ENCODE results near the gene KCNF1. TPM values are rescaled to one million over a fixed set of nuclear protein-coding genes. Genes with fewer than 3 reads are reported as not detected.
A peak's percentile ranks its signal among the peaks of the same experiment; 100 is the strongest.

Gene KCNF1
- total RNA-seq, 2 donors from 2014 or later: not detected

- Mint-ChIP-seq H3K27ac (no peak overlapping the region), H3K36me3 (peaks cover 9% of the 10 kb centered on the region), H3K27me3 (peaks cover 17 to 19% of the 10 kb centered on the region in 2 donors), H3K4me3 (no peak overlapping the region), H3K4me1 (ENCODE audit: low read depth in 2 of 2) (no peaks in the 10 kb centered on the region), H3K9me3 (peaks cover 10% of the 10 kb centered on the region)
- DNase-seq (ENCODE audit: low spot score): no peak
- no peak for ATAC-seq
Measured at GRCh38 chr2:10939058-10939457, 27.3 kb downstream of the KCNF1 start.

GRCh38 chr2:10940596-10940995, 28.9 kb downstream of the KCNF1 start:
- ATAC-seq (no peak), DNase-seq (ENCODE audit: low spot score) (no peak)
- Mint-ChIP-seq H3K27ac (no peak overlapping the region), H3K9me3 (peaks cover 10% of the 10 kb centered on the region), H3K4me1 (ENCODE audit: low read depth in 2 of 2) (no peaks in the 10 kb centered on the region), H3K27me3 (peaks cover 18 to 20% of the 10 kb centered on the region in 2 donors), H3K4me3 (no peak overlapping the region), H3K36me3 (peaks cover 9% of the 10 kb centered on the region)

- peaks cover 13 to 20% of the 10 kb centered on the region in 2 donors for H3K27me3 Mint-ChIP-seq
- H3K4me1 Mint-ChIP-seq (ENCODE audit: low read depth in 2 of 2): no peaks in the 10 kb centered on the region
- DNase-seq (ENCODE audit: low spot score): no peak
- H3K27ac Mint-ChIP-seq: no peak overlapping the region
- peaks cover 10% of the 10 kb centered on the region for H3K9me3 Mint-ChIP-seq
- peaks cover 9% of the 10 kb centered on the region for H3K36me3 Mint-ChIP-seq
- no peak for ATAC-seq
- no peak overlapping the region for H3K4me3 Mint-ChIP-seq
Measured at GRCh38 chr2:10941383-10941782, 29.6 kb downstream of the KCNF1 start.

- Mint-ChIP-seq H3K4me3 (no peak overlapping the region), H3K27me3 (peaks cover 11 to 28% of the 10 kb centered on the region in 2 donors), H3K9me3 (no peaks in the 10 kb centered on the region), H3K36me3 (no peaks in the 10 kb centered on the region), H3K4me1 (ENCODE audit: low read depth in 2 of 2) (no peaks in the 10 kb centered on the region), H3K27ac (no peak overlapping the region)
- ATAC-seq (peak in 1 of 2 donors; percentile 11), DNase-seq (ENCODE audit: low spot score) (no peak)
Measured at GRCh38 chr2:10944799-10945198, 33.1 kb downstream of the KCNF1 start.

- no peaks in the 10 kb centered on the region for H3K4me1 Mint-ChIP-seq (ENCODE audit: low read depth in 2 of 2)
- no peak for ATAC-seq
- DNase-seq (ENCODE audit: low spot score): no peak
- no peaks in the 10 kb centered on the region for H3K36me3 Mint-ChIP-seq
- no peak overlapping the region for H3K4me3 Mint-ChIP-seq
- no peak overlapping the region for H3K27ac Mint-ChIP-seq
- H3K9me3 Mint-ChIP-seq: no peaks in the 10 kb centered on the region
- peaks cover 15 to 31% of the 10 kb centered on the region in 2 donors for H3K27me3 Mint-ChIP-seq
Measured at GRCh38 chr2:10946394-10946793, 34.7 kb downstream of the KCNF1 start.

- no peaks in the 10 kb centered on the region for H3K4me1 Mint-ChIP-seq (ENCODE audit: low read depth in 2 of 2)
- no peak overlapping the region for H3K4me3 Mint-ChIP-seq
- DNase-seq (ENCODE audit: low spot score) (no peak), ATAC-seq (no peak)
- no peaks in the 10 kb centered on the region for H3K9me3 Mint-ChIP-seq
- H3K36me3 Mint-ChIP-seq: no peaks in the 10 kb centered on the region
- H3K27me3 Mint-ChIP-seq: peaks cover 15 to 29% of the 10 kb centered on the region in 2 donors
- no peak overlapping the region for H3K27ac Mint-ChIP-seq
Measured at GRCh38 chr2:10947005-10947440, 35.3 kb downstream of the KCNF1 start.

- no peaks in the 10 kb centered on the region for H3K9me3 Mint-ChIP-seq
- H3K36me3 Mint-ChIP-seq: no peaks in the 10 kb centered on the region
- H3K27me3 Mint-ChIP-seq: peaks cover 15 to 29% of the 10 kb centered on the region in 2 donors
- DNase-seq (ENCODE audit: low spot score) (no peak), ATAC-seq (no peak)
- no peak overlapping the region for H3K4me3 Mint-ChIP-seq
- H3K27ac Mint-ChIP-seq: no peak overlapping the region
- H3K4me1 Mint-ChIP-seq (ENCODE audit: low read depth in 2 of 2): peaks cover 2 to 3% of the 10 kb centered on the region in 2 donors
Measured at GRCh38 chr2:10947446-10948187, 35.9 kb downstream of the KCNF1 start.

GRCh38 chr2:10948188-10948564, 36.4 kb downstream of the KCNF1 start:
- ATAC-seq (no peak), DNase-seq (ENCODE audit: low spot score) (no peak)
- Mint-ChIP-seq H3K36me3 (peaks cover 6% of the 10 kb centered on the region), H3K9me3 (peaks cover under 1% of the 10 kb centered on the region), H3K4me1 (ENCODE audit: low read depth in 2 of 2) (peaks cover 7 to 8% of the 10 kb centered on the region in 2 donors), H3K27me3 (peaks cover 15 to 28% of the 10 kb centered on the region in 2 donors), H3K4me3 (no peak overlapping the region), H3K27ac (no peak overlapping the region)

GRCh38 chr2:10948606-10949230, 37.0 kb downstream of the KCNF1 start:
- Mint-ChIP-seq H3K27me3 (peaks cover 15 to 27% of the 10 kb centered on the region in 2 donors), H3K4me1 (ENCODE audit: low read depth in 2 of 2) (peaks cover 13% of the 10 kb centered on the region in 2 donors)
- ATAC-seq: no peak

GRCh38 chr2:10949835-10950234, 38.1 kb downstream of the KCNF1 start:
- H3K36me3 Mint-ChIP-seq: peaks cover 12% of the 10 kb centered on the region
- DNase-seq (ENCODE audit: low spot score): no peak
- H3K27me3 Mint-ChIP-seq: peaks cover 10 to 27% of the 10 kb centered on the region in 2 donors
- H3K9me3 Mint-ChIP-seq: peaks cover 5% of the 10 kb centered on the region
- peaks cover 13% of the 10 kb centered on the region in 2 donors for H3K4me1 Mint-ChIP-seq (ENCODE audit: low read depth in 2 of 2)
- no peak overlapping the region for H3K4me3 Mint-ChIP-seq
- H3K27ac Mint-ChIP-seq: no peak overlapping the region
- no peak for ATAC-seq

More at GRCh38 chr2:10948606-10949230, 37.0 kb downstream of the KCNF1 start:
- no peak for DNase-seq (ENCODE audit: low spot score)
- Mint-ChIP-seq H3K27ac (no peak overlapping the region), H3K9me3 (peaks cover 5% of the 10 kb centered on the region), H3K36me3 (peaks cover 11% of the 10 kb centered on the region), H3K4me3 (no peak overlapping the region)

- Mint-ChIP-seq H3K27ac (no peak overlapping the region), H3K4me1 (ENCODE audit: low read depth in 2 of 2) (peaks cover 13 to 17% of the 10 kb centered on the region in 2 donors), H3K36me3 (peaks cover 12% of the 10 kb centered on the region), H3K4me3 (no peak overlapping the region), H3K27me3 (peaks cover 25 to 29% of the 10 kb centered on the region in 2 donors), H3K9me3 (peaks cover 5% of the 10 kb centered on the region)
- ATAC-seq: no peak
- DNase-seq (ENCODE audit: low spot score): peak; percentile 8
Measured at GRCh38 chr2:10951558-10952414, 40.1 kb downstream of the KCNF1 start.

GRCh38 chr2:10954416-10954815, 42.7 kb downstream of the KCNF1 start:
- H3K9me3 Mint-ChIP-seq: peaks cover 5% of the 10 kb centered on the region
- H3K4me3 Mint-ChIP-seq: no peak overlapping the region
- H3K4me1 Mint-ChIP-seq (ENCODE audit: low read depth in 2 of 2): peaks cover 13 to 17% of the 10 kb centered on the region in 2 donors
- H3K36me3 Mint-ChIP-seq: peaks cover 12% of the 10 kb centered on the region
- peaks cover 22 to 25% of the 10 kb centered on the region in 2 donors for H3K27me3 Mint-ChIP-seq
- no peak overlapping the region for H3K27ac Mint-ChIP-seq
- ATAC-seq (no peak), DNase-seq (ENCODE audit: low spot score) (peak; percentile 37)
